Omental fat pad (tissue), 4 donors: ENCODE measurements around the gene FASN. TPM values are rescaled to one million over a fixed set of nuclear protein-coding genes. Genes with fewer than 3 reads are reported as not detected.

Source experiments
- ATAC-seq: fragments of 150-250 bp; one replicate; pipeline ENCODE4 v1.9.1; 2016; ENCODE audit warnings: mild to moderate bottlenecking, moderate library complexity; ENCODE audit not compliant: low FRiP score
- DNase-seq: peaks from one replicate; pipeline ENCODE4 v3.0.0-alpha.2; 2019; ENCODE audit warnings: low spot score
- CTCF ChIP-seq, 3 donors: fragments of 450-650 bp; IDR thresholded peaks; one replicate each; pipeline ENCODE4 v1.5.1; 2016 to 2017; ENCODE audit warnings: antibody characterized with exemption in 3 of 3, mild to moderate bottlenecking in 3 of 3, moderate library complexity in 2 of 3
- total RNA-seq, 4 donors: library from RNA; depleted of rRNA; stranded (reverse); fragments of >200 nt; gene quantifications; one replicate each; pipeline ENCODE4 v1.1.0, GENCODE V29; 2016

Gene FASN
- total RNA-seq, 4 donors from 2014 or later: 313 to 1,522 (median 467) TPM

GRCh38 chr17:82089723-82090548 is 8.1 kb downstream of the FASN start:
- DNase-seq: no peak
- no peak for ATAC-seq
- no peak for TF ChIP-seq CTCF (IDR thresholded peaks at IDR 0.05)

- no peak for DNase-seq
- no peak for ATAC-seq
Measured at GRCh38 chr17:82088838-82089722, 9.0 kb downstream of the FASN start.

GRCh38 chr17:82087961-82088837 is 9.8 kb downstream of the FASN start:
- ATAC-seq (no peak), DNase-seq (no peak)
- TF ChIP-seq CTCF (IDR thresholded peaks at IDR 0.05): no peak

More at GRCh38 chr17:82088838-82089722, 9.0 kb downstream of the FASN start:
- TF ChIP-seq CTCF (IDR thresholded peaks at IDR 0.05): no peak

GRCh38 chr17:82086941-82087906 is 10.8 kb downstream of the FASN start:
- ATAC-seq (no peak), DNase-seq (no peak)
- TF ChIP-seq CTCF (IDR thresholded peaks at IDR 0.05): no peak

- DNase-seq: no peak
- TF ChIP-seq CTCF (IDR thresholded peaks at IDR 0.05): no peak
- ATAC-seq: no peak
Measured at GRCh38 chr17:82085931-82086764, 11.9 kb downstream of the FASN start.
